ENCODE data around the gene RACK1. TPM values are rescaled to one million over a fixed set of nuclear protein-coding genes. Genes with fewer than 3 reads are reported as not detected.

Gene RACK1
- total and polyA plus RNA-seq, 2 of the 8 experiments (the other 6 are each of a cell fraction or from before 2014, with no cell fraction given): 2,589 to 7,971 TPM

- TF ChIP-seq GTF2F1 (IDR thresholded peaks at IDR 0.05; ENCODE audit: borderline replicate concordance, low read depth, low read length): no peak
- TF ChIP-seq CTCF (IDR thresholded peaks at IDR 0.05; ENCODE audit: control extremely low read depth in 1 of 3, insufficient read depth in 1 of 3, low read depth in 1 of 3, low read length in 3 of 3): no peak
- TF ChIP-seq SIRT6 (IDR thresholded peaks at IDR 0.05; ENCODE audit: low read length): no peak
- no peak for TF ChIP-seq ZNF274 (IDR thresholded peaks at IDR 0.05; ENCODE audit: borderline replicate concordance, extremely low read depth, low read length)
- TF ChIP-seq CTBP2 (IDR thresholded peaks at IDR 0.05; ENCODE audit: borderline replicate concordance, insufficient read depth, insufficient read length, low read length): no peak
- peak; percentile 72 for TF ChIP-seq KDM4A (IDR thresholded peaks at IDR 0.05; ENCODE audit: low read depth, low read length, severe bottlenecking)
- peak; percentile 86 to 87 for TF ChIP-seq POLR2A (IDR thresholded peaks at IDR 0.05; ENCODE audit: control extremely low read depth in 1 of 2, low read depth in 2 of 2, low read length in 2 of 2)
- no peak for TF ChIP-seq EP300 (IDR thresholded peaks at IDR 0.05; ENCODE audit: borderline replicate concordance in 1 of 2, low read depth in 2 of 2, low read length in 2 of 2)
- TF ChIP-seq KDM1A (IDR thresholded peaks at IDR 0.05; ENCODE audit: borderline replicate concordance, low read length): no peak
These were observed 37.6 kb upstream of the RACK1 start (continued) for GRCh38 chr5:181281077-181281983.
